ENCODE data around the gene MRPS31. TPM values are rescaled to one million over a fixed set of nuclear protein-coding genes. Genes with fewer than 3 reads are reported as not detected.
"Not testable (repeated sequence)": the region's sequence is repeated elsewhere in the genome, so short reads cannot be mapped to it uniquely, and the experiment has no call there.

MRPS31 gene
- polyA plus RNA-seq, 1 donor (not counting 4 experiments of a cell fraction or from before 2014, with no cell fraction given) = 27.2 TPM

- H3K4me3 ChIP-seq (ENCODE audit: control insufficient read depth in 2 of 3, extremely low read depth in 1 of 3, insufficient read depth in 2 of 3, low read depth in 1 of 3, low read length in 3 of 3) = peak overlapping the region; percentile 70 to 84 (median 80)
- dilution Hi-C loops (cut with MboI; ENCODE audit: extremely low pct_ligation_motif_present, low sequenced_read_pairs) = no loop called here
- H3K27me3 ChIP-seq (ENCODE audit: control insufficient read depth, extremely low read depth, insufficient read depth, low read length) = no peaks in the 10 kb centered on the region
- H3K4me1 ChIP-seq (ENCODE audit: control insufficient read depth, extremely low read depth, insufficient read depth, low read length) = peaks cover 7% of the 10 kb centered on the region
- TF ChIP-seq CTCF (optimal IDR thresholded peaks at IDR 0.05 in 1 of 3, IDR thresholded peaks at IDR 0.05 in 1 of 3, conservative IDR thresholded peaks at IDR 0.05 in 1 of 3; ENCODE audit: extremely low read depth in 1 of 3, insufficient read depth in 2 of 3, low read length in 3 of 3) (no peak), EZH2 (IDR thresholded peaks at IDR 0.05; ENCODE audit: low read length) (no peak)
- DNase-seq (ENCODE audit: low read depth, low spot score) (no peak), FAIRE-seq (no peak)
- peak overlapping the region; percentile 47 for H3K27ac ChIP-seq (ENCODE audit: control insufficient read depth, insufficient read depth, low read length)
- H2AFZ ChIP-seq (ENCODE audit: control insufficient read depth, low read length) = peak overlapping the region; percentile 95
- peaks cover 11% of the 10 kb centered on the region for H3K79me2 ChIP-seq (ENCODE audit: control insufficient read depth, insufficient read depth, low read length)
- no peaks in the 10 kb centered on the region for H4K20me1 ChIP-seq (ENCODE audit: control insufficient read depth, extremely low read depth, insufficient read depth, low read length)
- peak overlapping the region; percentile 86 for H3K9ac ChIP-seq (ENCODE audit: control insufficient read depth, extremely low read depth, insufficient read depth, low read length)
- no peaks in the 10 kb centered on the region for H3K9me1 ChIP-seq (ENCODE audit: control insufficient read depth, extremely low read depth, insufficient read depth, low read length)
- peaks cover 3 to 7% of the 10 kb centered on the region in 2 experiments for H3K36me3 ChIP-seq (ENCODE audit: control insufficient read depth in 2 of 2, extremely low read depth in 1 of 2, insufficient read depth in 2 of 2, low read length in 2 of 2)
- peak overlapping the region; percentile 96 for H3K4me2 ChIP-seq (ENCODE audit: control insufficient read depth, extremely low read depth, insufficient read depth, low read depth, low read length)
- no peaks in the 10 kb centered on the region for H3K9me3 ChIP-seq (ENCODE audit: control insufficient read depth, low read depth, low read length)
Measured at GRCh38 chr13:40790154-40790616, 19.2 kb upstream of the MRPS31 start.

- H4K20me1 ChIP-seq (ENCODE audit: control insufficient read depth, extremely low read depth, insufficient read depth, low read length) = no peaks in the 10 kb centered on the region
- TF ChIP-seq CTCF (optimal IDR thresholded peaks at IDR 0.05 in 1 of 3, IDR thresholded peaks at IDR 0.05 in 1 of 3, conservative IDR thresholded peaks at IDR 0.05 in 1 of 3; ENCODE audit: extremely low read depth in 1 of 3, insufficient read depth in 2 of 3, low read length in 3 of 3) = peak in 1 of 3 experiments; percentile 43
- no peak for TF ChIP-seq EZH2 (IDR thresholded peaks at IDR 0.05; ENCODE audit: low read length)
- peak within 1 kb of the TSS; percentile 52 for H3K27ac ChIP-seq (ENCODE audit: control insufficient read depth, insufficient read depth, low read length)
- H3K36me3 ChIP-seq (ENCODE audit: control insufficient read depth in 2 of 2, extremely low read depth in 1 of 2, insufficient read depth in 2 of 2, low read length in 2 of 2) = peaks cover 3 to 7% of the 10 kb centered on the region in 2 experiments
- no peak for DNase-seq (ENCODE audit: low read depth, low spot score)
- no peaks in the 10 kb centered on the region for H3K9me3 ChIP-seq (ENCODE audit: control insufficient read depth, low read depth, low read length)
- H3K4me1 ChIP-seq (ENCODE audit: control insufficient read depth, extremely low read depth, insufficient read depth, low read length) = peaks cover 7% of the 10 kb centered on the region
- no peak for FAIRE-seq
- H3K27me3 ChIP-seq (ENCODE audit: control insufficient read depth, extremely low read depth, insufficient read depth, low read length) = no peaks in the 10 kb centered on the region
- H3K9ac ChIP-seq (ENCODE audit: control insufficient read depth, extremely low read depth, insufficient read depth, low read length) = peak within 1 kb of the TSS; percentile 86
- H3K9me1 ChIP-seq (ENCODE audit: control insufficient read depth, extremely low read depth, insufficient read depth, low read length) = no peaks in the 10 kb centered on the region
- H2AFZ ChIP-seq (ENCODE audit: control insufficient read depth, low read length) = peak within 1 kb of the TSS; percentile 95
- dilution Hi-C loops (cut with MboI; ENCODE audit: extremely low pct_ligation_motif_present, low sequenced_read_pairs) = no loop called here
- H3K4me2 ChIP-seq (ENCODE audit: control insufficient read depth, extremely low read depth, insufficient read depth, low read depth, low read length) = peak within 1 kb of the TSS; percentile 96
- peaks cover 11% of the 10 kb centered on the region for H3K79me2 ChIP-seq (ENCODE audit: control insufficient read depth, insufficient read depth, low read length)
- H3K4me3 ChIP-seq (ENCODE audit: control insufficient read depth in 2 of 3, extremely low read depth in 1 of 3, insufficient read depth in 2 of 3, low read depth in 1 of 3, low read length in 3 of 3) = peak within 1 kb of the TSS; percentile 70 to 84 (median 80)
Measured at GRCh38 chr13:40789275-40790153, 18.5 kb upstream of the MRPS31 start, which contains the start of gene SLC25A15. TSS of gene SLC25A15 (plus strand) at chr13:40789611. CDS start at chr13:40793227, 3,616 bp downstream.

- H4K20me1 ChIP-seq (ENCODE audit: control insufficient read depth, extremely low read depth, insufficient read depth, low read length); H3K9me3 ChIP-seq (ENCODE audit: control insufficient read depth, low read depth, low read length); H3K36me3 ChIP-seq (ENCODE audit: control insufficient read depth in 2 of 2, extremely low read depth in 1 of 2, insufficient read depth in 2 of 2, low read length in 2 of 2); H3K4me1 ChIP-seq (ENCODE audit: control insufficient read depth, extremely low read depth, insufficient read depth, low read length); DNase-seq (ENCODE audit: low read depth, low spot score); FAIRE-seq; H3K9me1 ChIP-seq (ENCODE audit: control insufficient read depth, extremely low read depth, insufficient read depth, low read length); dilution Hi-C loops (cut with MboI; ENCODE audit: extremely low pct_ligation_motif_present, low sequenced_read_pairs); H3K27me3 ChIP-seq (ENCODE audit: control insufficient read depth, extremely low read depth, insufficient read depth, low read length): not testable (repeated sequence)
- peak overlapping the region; percentile 70 to 84 (median 77) for H3K4me3 ChIP-seq (ENCODE audit: control insufficient read depth in 2 of 3, extremely low read depth in 1 of 3, insufficient read depth in 2 of 3, low read depth in 1 of 3, low read length in 3 of 3)
- H3K4me2 ChIP-seq (ENCODE audit: control insufficient read depth, extremely low read depth, insufficient read depth, low read depth, low read length) = peak overlapping the region; percentile 96
- H3K27ac ChIP-seq (ENCODE audit: control insufficient read depth, insufficient read depth, low read length) = peak overlapping the region; percentile 52
- H2AFZ ChIP-seq (ENCODE audit: control insufficient read depth, low read length) = peak overlapping the region; percentile 91
- peaks cover 11% of the 10 kb centered on the region for H3K79me2 ChIP-seq (ENCODE audit: control insufficient read depth, insufficient read depth, low read length)
- peak overlapping the region; percentile 86 for H3K9ac ChIP-seq (ENCODE audit: control insufficient read depth, extremely low read depth, insufficient read depth, low read length)
Measured at GRCh38 chr13:40788540-40789274, 17.7 kb upstream of the MRPS31 start.

All from keratinocyte (primary cell).